ENCODE results near the gene RFX6. TPM values are rescaled to one million over a fixed set of nuclear protein-coding genes. Genes with fewer than 3 reads are reported as not detected.

Gene RFX6
- total RNA-seq, 2 donors from 2014 or later: not detected

GRCh38 chr6:116887894-116888293 lies 10.9 kb downstream of the RFX6 start:
- intact Hi-C loops (cut with DNase I): no loop called here
- DNase-seq (ENCODE audit: low spot score): no peak

- DNase-seq (ENCODE audit: low spot score): no peak
- intact Hi-C loops (cut with DNase I): no loop called here
These were observed 11.8 kb downstream of the RFX6 start for GRCh38 chr6:116888732-116889360.

- intact Hi-C loops (cut with DNase I): loop anchor here in 1 of 2 donors (5.0 kb wide), 1 partner anchor 1307 kb away; no protein-coding TSS in a partner anchor
- no peak for DNase-seq (ENCODE audit: low spot score)
These were observed 17.6 kb downstream of the RFX6 start for GRCh38 chr6:116894669-116895068.

GRCh38 chr6:116895935-116896334 lies 18.9 kb downstream of the RFX6 start:
- intact Hi-C loops (cut with DNase I): loop anchor here in 1 of 2 donors (5.0 kb wide), 1 partner anchor 1309 kb away; no protein-coding TSS in a partner anchor
- no peak for DNase-seq (ENCODE audit: low spot score)

GRCh38 chr6:116902634-116903033 lies 25.6 kb downstream of the RFX6 start:
- DNase-seq (ENCODE audit: low spot score): no peak
- intact Hi-C loops (cut with DNase I): no loop called here

- DNase-seq (ENCODE audit: low spot score): no peak
- intact Hi-C loops (cut with DNase I): no loop called here
These were observed 46.0 kb downstream of the RFX6 start for GRCh38 chr6:116922853-116923548.

- no peak for DNase-seq (ENCODE audit: low spot score)
- intact Hi-C loops (cut with DNase I): no loop called here
These were observed 47.2 kb downstream of the RFX6 start for GRCh38 chr6:116924245-116924644.

GRCh38 chr6:116925088-116925794 lies 48.2 kb downstream of the RFX6 start:
- intact Hi-C loops (cut with DNase I): no loop called here
- DNase-seq (ENCODE audit: low spot score): no peak

- no peak for DNase-seq (ENCODE audit: low spot score)
- intact Hi-C loops (cut with DNase I): no loop called here
These were observed 51.6 kb downstream of the RFX6 start for GRCh38 chr6:116928677-116929076.

GRCh38 chr6:116929825-116930224 lies 52.8 kb downstream of the RFX6 start:
- intact Hi-C loops (cut with DNase I): no loop called here
- no peak for DNase-seq (ENCODE audit: low spot score)

- no peak for DNase-seq (ENCODE audit: low spot score)
- intact Hi-C loops (cut with DNase I): no loop called here
These were observed 54.4 kb downstream of the RFX6 start for GRCh38 chr6:116931456-116931855.

GRCh38 chr6:116932496-116932895 lies 55.5 kb downstream of the RFX6 start:
- intact Hi-C loops (cut with DNase I): no loop called here
- DNase-seq (ENCODE audit: low spot score): no peak

- no peak for DNase-seq (ENCODE audit: low spot score)
- intact Hi-C loops (cut with DNase I): no loop called here
These were observed 56.4 kb downstream of the RFX6 start for GRCh38 chr6:116933485-116933884.

- no peak for DNase-seq (ENCODE audit: low spot score)
- intact Hi-C loops (cut with DNase I): no loop called here
These were observed 61.3 kb downstream of the RFX6 start for GRCh38 chr6:116938305-116938704.

- intact Hi-C loops (cut with DNase I): no loop called here
- DNase-seq (ENCODE audit: low spot score): no peak
These were observed 64.7 kb downstream of the RFX6 start for GRCh38 chr6:116941727-116942126.

GRCh38 chr6:116945809-116946208 lies 68.8 kb downstream of the RFX6 start:
- intact Hi-C loops (cut with DNase I): no loop called here
- no peak for DNase-seq (ENCODE audit: low spot score)

GRCh38 chr6:116948533-116949304 lies 71.7 kb downstream of the RFX6 start:
- intact Hi-C loops (cut with DNase I): no loop called here
- DNase-seq (ENCODE audit: low spot score): no peak

- DNase-seq (ENCODE audit: low spot score): no peak
- intact Hi-C loops (cut with DNase I): no loop called here
These were observed 72.9 kb downstream of the RFX6 start for GRCh38 chr6:116949964-116950363.

GRCh38 chr6:116954335-116954734 lies 77.3 kb downstream of the RFX6 start:
- intact Hi-C loops (cut with DNase I): no loop called here
- DNase-seq (ENCODE audit: low spot score): no peak

GRCh38 chr6:116954938-116955337 lies 77.9 kb downstream of the RFX6 start:
- intact Hi-C loops (cut with DNase I): no loop called here

More at GRCh38 chr6:116954938-116955337, 77.9 kb downstream of the RFX6 start:
- DNase-seq (ENCODE audit: low spot score): no peak
